Measurements from ENCODE around the gene INSM2.

DNA sequence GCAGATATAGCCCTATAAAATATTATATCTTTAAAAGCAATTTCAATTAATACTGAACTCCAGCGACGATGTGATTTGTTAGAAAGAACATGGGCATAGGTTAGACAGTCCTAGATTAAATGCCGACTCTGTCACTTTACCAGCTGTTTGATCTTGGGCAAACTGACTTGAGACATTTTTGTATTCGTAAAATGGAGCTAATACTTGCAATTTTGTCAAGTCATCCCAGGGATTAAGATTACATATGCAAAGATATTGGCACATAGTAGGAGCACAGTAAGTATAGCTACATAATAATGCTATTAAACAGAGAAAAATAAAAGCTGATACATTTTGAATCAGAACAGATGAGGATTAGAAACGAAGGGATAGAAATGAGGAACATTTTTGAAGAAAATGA is 9.0 kb downstream of the INSM2 start:
- TF ChIP-seq POLR2A (IDR thresholded peaks at IDR 0.05; ENCODE audit: low read depth, low read length): no peak
- no peak for TF ChIP-seq POLR2AphosphoS5 (IDR thresholded peaks at IDR 0.05; ENCODE audit: low read depth, low read length)
- TF ChIP-seq TAF1 (IDR thresholded peaks at IDR 0.05; ENCODE audit: borderline replicate concordance, low read depth, low read length): no peak
